Natural killer cell (primary cell): ENCODE measurements around the gene SDC1. TPM values are rescaled to one million over a fixed set of nuclear protein-coding genes. Genes with fewer than 3 reads are reported as not detected.

Experiments
- ATAC-seq, 3 donors: fragments of 150-1000 bp in 2 of 3; fragments of 200-7000 bp in 1 of 3; cut with Tn5 transposase; 1 replicate in 1 of 3; 2 replicates in 2 of 3; pipeline ENCODE4 v1.10.0; 2021; ENCODE audit warnings: mild to moderate bottlenecking in 2 of 3, moderate library complexity in 2 of 3
- DNase-seq, 2 donors: peaks; one replicate each; pipeline versions ENCODE4 v3.0.0 to v3.0.0-alpha.2; 2013 to 2021; ENCODE audit warnings: mixed read lengths in 1 of 2
- H3K27ac ChIP-seq: one replicate; pipeline ENCODE4 v1.5.1; 2013; ENCODE audit warnings: mild to moderate bottlenecking, low read length
- H3K27me3 ChIP-seq: one replicate; pipeline ENCODE4 v1.6.1; 2013; ENCODE audit warnings: low read length; ENCODE audit not compliant: control insufficient read depth, insufficient read depth
- H3K36me3 ChIP-seq: one replicate; pipeline ENCODE4 v1.6.1; 2013; ENCODE audit warnings: low read length; ENCODE audit not compliant: control insufficient read depth, insufficient read depth
- H3K4me1 ChIP-seq: one replicate; pipeline ENCODE4 v1.6.1; 2013; ENCODE audit warnings: low read length; ENCODE audit not compliant: control insufficient read depth, insufficient read depth
- H3K4me3 ChIP-seq: one replicate; pipeline ENCODE4 v1.5.1; 2013; ENCODE audit warnings: low read length
- H3K9me3 ChIP-seq: one replicate; pipeline ENCODE4 v1.6.1; 2013; ENCODE audit warnings: low read length; ENCODE audit not compliant: control insufficient read depth, insufficient read depth
- H3K27ac Mint-ChIP-seq, 2 donors: one replicate each; pipeline ENCODE4 v1.8.0; 2022; ENCODE audit warnings: mild to moderate bottlenecking in 2 of 2, mixed read lengths in 2 of 2, moderate library complexity in 1 of 2
- H3K27me3 Mint-ChIP-seq, 2 donors: one replicate each; pipeline ENCODE4 v1.8.0; 2022; ENCODE audit warnings: low read depth in 2 of 2, mixed read lengths in 2 of 2
- H3K36me3 Mint-ChIP-seq: one replicate; pipeline ENCODE4 v1.8.0; 2022; ENCODE audit warnings: mixed read lengths
- H3K4me1 Mint-ChIP-seq, 2 donors: one replicate each; pipeline ENCODE4 v1.8.0; 2022; ENCODE audit warnings: mixed read lengths in 2 of 2
- H3K4me3 Mint-ChIP-seq: one replicate; pipeline ENCODE4 v1.8.0; 2022; ENCODE audit warnings: mild to moderate bottlenecking, moderate library complexity, mixed read lengths
- H3K9me3 Mint-ChIP-seq, 2 donors: one replicate each; pipeline ENCODE4 v1.8.0; 2022; ENCODE audit warnings: mixed read lengths in 2 of 2
- WGBS: methylation state at CpG from one replicate; pipeline ENCODE4 v1.1.7; 2013; ENCODE audit warnings: missing lambda C conversion rate; ENCODE audit not compliant: insufficient coverage; 5-methylcytosine and 5-hydroxymethylcytosine counted together
- intact Hi-C: fragments of 100-400 bp; cut with micrococcal nuclease; formaldehyde crosslinking; loops from one replicate; pipeline ENCODE4 v1.14.2; 2022
- total RNA-seq, 4 donors: library from RNA; stranded (reverse); fragments of 120-200 nt in 1 of 4; gene quantifications; one replicate each; pipeline versions ENCODE4 v1.2.3 to v1.2.4, GENCODE V29; 2013 to 2022
- TF ChIP-seq, protein P1 (sequence below): fragments of 200-600 bp; IDR thresholded peaks from one replicate; pipeline ENCODE4 v1.8.0; 2022; ENCODE audit warnings: antibody characterized with exemption

The SDC1 gene
- total RNA-seq, 3 donors from 2014 or later (not counting 1 experiment from before 2014, with no cell fraction given), result 0.63 TPM; not detected in 2

GRCh38 chr2:20178249-20178607, 46.7 kb downstream of the SDC1 start:
- Mint-ChIP-seq H3K9me3 (no peaks in the 10 kb centered on the region), H3K27ac (no peak overlapping the region), H3K4me1 (no peaks in the 10 kb centered on the region), H3K36me3 (no peaks in the 10 kb centered on the region), H3K27me3 (peaks cover 0 to 3% of the 10 kb centered on the region in 2 donors), H3K4me3 (no peak overlapping the region)
- 91% methylated on average over 14 of the region's 14 CpGs for WGBS
- ATAC-seq (no peak), DNase-seq (no peak)
- Histone ChIP-seq H3K27ac (no peak overlapping the region), H3K36me3 (no peaks in the 10 kb centered on the region), H3K4me3 (no peak overlapping the region), H3K4me1 (no peaks in the 10 kb centered on the region), H3K27me3 (no peaks in the 10 kb centered on the region), H3K9me3 (no peaks in the 10 kb centered on the region)
- TF ChIP-seq, protein P1, sequence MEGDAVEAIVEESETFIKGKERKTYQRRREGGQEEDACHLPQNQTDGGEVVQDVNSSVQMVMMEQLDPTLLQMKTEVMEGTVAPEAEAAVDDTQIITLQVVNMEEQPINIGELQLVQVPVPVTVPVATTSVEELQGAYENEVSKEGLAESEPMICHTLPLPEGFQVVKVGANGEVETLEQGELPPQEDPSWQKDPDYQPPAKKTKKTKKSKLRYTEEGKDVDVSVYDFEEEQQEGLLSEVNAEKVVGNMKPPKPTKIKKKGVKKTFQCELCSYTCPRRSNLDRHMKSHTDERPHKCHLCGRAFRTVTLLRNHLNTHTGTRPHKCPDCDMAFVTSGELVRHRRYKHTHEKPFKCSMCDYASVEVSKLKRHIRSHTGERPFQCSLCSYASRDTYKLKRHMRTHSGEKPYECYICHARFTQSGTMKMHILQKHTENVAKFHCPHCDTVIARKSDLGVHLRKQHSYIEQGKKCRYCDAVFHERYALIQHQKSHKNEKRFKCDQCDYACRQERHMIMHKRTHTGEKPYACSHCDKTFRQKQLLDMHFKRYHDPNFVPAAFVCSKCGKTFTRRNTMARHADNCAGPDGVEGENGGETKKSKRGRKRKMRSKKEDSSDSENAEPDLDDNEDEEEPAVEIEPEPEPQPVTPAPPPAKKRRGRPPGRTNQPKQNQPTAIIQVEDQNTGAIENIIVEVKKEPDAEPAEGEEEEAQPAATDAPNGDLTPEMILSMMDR, result no peak
- intact Hi-C loops, result no loop called here

DNA sequence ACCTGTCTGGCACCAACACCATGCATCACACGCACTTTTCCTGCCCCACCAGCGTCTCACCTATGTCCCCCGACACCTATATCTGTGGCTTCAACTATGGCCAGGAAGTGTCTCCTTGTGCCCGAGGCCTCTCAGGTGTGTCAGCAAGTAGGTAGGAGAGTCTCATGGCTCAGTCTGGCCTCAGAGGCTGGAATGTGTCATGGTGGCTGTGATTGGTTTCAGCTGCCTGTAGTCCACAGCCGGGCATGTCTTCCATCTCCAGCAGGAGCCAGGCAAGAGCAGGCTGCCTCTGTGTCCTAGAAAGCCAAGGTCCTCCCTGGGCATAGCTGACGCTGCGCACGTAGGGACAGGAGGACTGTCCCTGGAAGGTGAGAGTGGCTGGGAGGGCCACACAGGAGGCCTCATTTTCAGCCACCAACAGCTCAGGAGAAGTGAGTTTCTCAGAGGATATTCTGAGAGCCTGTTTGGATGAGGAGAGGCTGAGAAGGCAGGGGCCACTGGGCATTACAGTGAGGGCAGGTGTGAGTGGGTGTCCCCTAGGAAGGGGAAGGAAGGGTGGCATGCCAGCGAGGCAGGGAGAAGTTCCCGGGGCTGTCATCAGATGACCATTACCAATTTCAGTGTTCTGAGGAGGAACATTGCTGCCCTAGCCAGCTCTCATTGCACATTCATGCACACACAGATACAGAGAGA, 47.2 kb downstream of the SDC1 start:
- H3K27me3 Mint-ChIP-seq, result peaks cover 0 to 3% of the 10 kb centered on the region in 2 donors
- Histone ChIP-seq H3K4me1 (no peaks in the 10 kb centered on the region), H3K36me3 (no peaks in the 10 kb centered on the region), H3K27me3 (no peaks in the 10 kb centered on the region), H3K9me3 (no peaks in the 10 kb centered on the region), H3K4me3 (no peak overlapping the region), H3K27ac (no peak overlapping the region)
- intact Hi-C loops, result no loop called here
- no peaks in the 10 kb centered on the region for H3K36me3 Mint-ChIP-seq
- TF ChIP-seq, protein P1, result no peak
- DNase-seq, result no peak
- WGBS, result 91% methylated on average over 10 of the region's 10 CpGs
- ATAC-seq, result no peak
- no peaks in the 10 kb centered on the region for H3K9me3 Mint-ChIP-seq
- H3K4me1 Mint-ChIP-seq, result no peaks in the 10 kb centered on the region
- no peak overlapping the region for H3K4me3 Mint-ChIP-seq
- no peak overlapping the region for H3K27ac Mint-ChIP-seq

DNA sequence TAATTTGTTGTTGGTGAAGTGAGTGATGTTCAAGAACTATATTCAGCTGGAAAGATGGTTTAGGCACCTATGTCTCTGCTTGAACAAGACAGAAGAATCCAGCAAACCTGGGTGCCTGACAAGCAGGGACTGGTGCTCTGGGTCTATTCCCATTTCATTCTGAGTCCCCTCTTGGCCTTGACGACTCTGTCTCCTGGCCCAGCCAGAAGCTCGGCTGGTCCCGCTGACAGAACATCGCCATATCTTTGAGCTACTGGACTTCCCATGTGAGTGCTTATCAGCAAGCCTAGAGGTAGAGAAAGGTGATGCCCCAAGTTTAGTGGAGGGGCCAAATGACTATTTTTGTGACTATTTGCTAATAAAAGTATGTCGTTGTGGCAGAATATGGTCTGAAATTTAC, 48.2 kb downstream of the SDC1 start:
- Mint-ChIP-seq H3K36me3 (no peaks in the 10 kb centered on the region), H3K9me3 (no peaks in the 10 kb centered on the region), H3K4me3 (no peak overlapping the region), H3K27ac (no peak overlapping the region), H3K4me1 (no peaks in the 10 kb centered on the region), H3K27me3 (peaks cover 0 to 3% of the 10 kb centered on the region in 2 donors)
- H3K36me3 ChIP-seq, result no peaks in the 10 kb centered on the region
- no peak overlapping the region for H3K27ac ChIP-seq
- no peaks in the 10 kb centered on the region for H3K4me1 ChIP-seq
- intact Hi-C loops, result no loop called here
- TF ChIP-seq, protein P1, result no peak
- ATAC-seq (no peak), DNase-seq (no peak)
- H3K4me3 ChIP-seq, result no peak overlapping the region
- no peaks in the 10 kb centered on the region for H3K27me3 ChIP-seq
- 87% methylated on average over 5 of the region's 5 CpGs for WGBS
- H3K9me3 ChIP-seq, result no peaks in the 10 kb centered on the region

DNA sequence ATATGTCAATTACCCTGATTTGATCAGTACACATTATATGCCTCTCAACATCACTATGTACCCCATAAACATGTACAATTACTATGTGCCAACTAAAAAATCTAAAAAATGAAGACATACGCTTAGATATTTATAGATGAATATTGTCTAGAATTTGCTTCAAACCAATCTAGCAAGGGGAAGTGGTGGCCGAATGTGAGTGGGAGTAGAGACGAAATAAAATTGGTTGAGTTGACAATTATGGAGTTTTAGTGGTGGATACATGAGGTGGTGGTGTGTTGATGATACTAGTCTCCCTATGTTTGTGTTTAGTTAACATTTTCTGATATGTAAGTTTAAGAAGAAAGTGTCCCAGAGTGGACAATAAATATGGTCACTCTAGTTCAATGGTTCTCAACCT, 49.0 kb downstream of the SDC1 start:
- Histone ChIP-seq H3K4me1 (no peaks in the 10 kb centered on the region), H3K27me3 (no peaks in the 10 kb centered on the region), H3K27ac (no peak overlapping the region), H3K36me3 (no peaks in the 10 kb centered on the region), H3K4me3 (no peak overlapping the region), H3K9me3 (no peaks in the 10 kb centered on the region)
- Mint-ChIP-seq H3K4me1 (no peaks in the 10 kb centered on the region), H3K27me3 (peaks cover 0 to 3% of the 10 kb centered on the region in 2 donors), H3K4me3 (no peak overlapping the region), H3K9me3 (no peaks in the 10 kb centered on the region), H3K36me3 (no peaks in the 10 kb centered on the region), H3K27ac (no peak overlapping the region)
- 83% methylated on average over 3 of the region's 3 CpGs for WGBS
- ATAC-seq (no peak), DNase-seq (no peak)
- TF ChIP-seq, protein P1, result no peak
- intact Hi-C loops, result no loop called here
